ENCODE data around the gene BOC. TPM values are rescaled to one million over a fixed set of nuclear protein-coding genes. Genes with fewer than 3 reads are reported as not detected.

Gene BOC
- total and polyA plus RNA-seq, 2 of the 4 experiments (the other 2 are of a cell fraction): 6.8 to 15.2 TPM

- dilution Hi-C loops (cut with HindIII; ENCODE audit: low sequenced_read_pairs, unreplicated experiment): no loop called here
- no peak overlapping the region for H3K4me3 ChIP-seq (ENCODE audit: insufficient read depth, low read depth, low read length)
- H4K20me1 ChIP-seq (ENCODE audit: insufficient read depth, low read length): no peaks in the 10 kb centered on the region
- POLR2A ChIA-PET (ENCODE audit: unreplicated experiment): no interaction called here
- H3K4ac ChIP-seq (ENCODE audit: low read depth, low read length): no peak overlapping the region
- H3K27ac ChIP-seq (ENCODE audit: insufficient read depth, low read length): no peak overlapping the region
- no peaks in the 10 kb centered on the region for H3K27me3 ChIP-seq (ENCODE audit: control insufficient read depth, insufficient read depth, low read length)
- no peak for DNase-seq
- no peak overlapping the region for H3K18ac ChIP-seq (ENCODE audit: low read depth, low read length)
- no peak overlapping the region for H3K4me2 ChIP-seq (ENCODE audit: low read depth, low read length)
- no peaks in the 10 kb centered on the region; the same call in 1 of the 2 replicates for H3K36me3 ChIP-seq (ENCODE audit: control insufficient read depth, insufficient read depth, low read length)
- no peak overlapping the region for H2BK20ac ChIP-seq (ENCODE audit: low read depth, low read length)
- H3K9ac ChIP-seq (ENCODE audit: low read depth, low read length): no peak overlapping the region
- no peak overlapping the region for H2BK15ac ChIP-seq (ENCODE audit: low read depth, low read length)
- no peak overlapping the region for H2AFZ ChIP-seq (replicated peaks; ENCODE audit: low read length, poor library complexity)
- no peak overlapping the region for H3K23ac ChIP-seq (ENCODE audit: low read depth, low read length)
- in situ Hi-C loops (cut with MboI; ENCODE audit: low sequenced_read_pairs): no loop called here
- WGBS, 2 experiments (ENCODE audit: extremely low coverage in 2 of 2, insufficient read length in 1 of 2): no CpG with 5 or more reads among the region's 2 CpGs
- no peak overlapping the region for H2BK120ac ChIP-seq (ENCODE audit: low read depth, low read length)
- H3K56ac ChIP-seq (ENCODE audit: extremely low read depth, insufficient read depth, low read length): no peak overlapping the region
- no TSS peak for BruUV-seq (replicated peaks)
- no peak overlapping the region for H4K91ac ChIP-seq (ENCODE audit: insufficient read depth, low read depth, low read length)
- TF ChIP-seq CEBPB (IDR thresholded peaks at IDR 0.05; ENCODE audit: low read depth, low read length) (no peak), BHLHE40 (IDR thresholded peaks at IDR 0.05; ENCODE audit: low read depth, low read length) (no peak), NFE2L2 (IDR thresholded peaks at IDR 0.05; ENCODE audit: low read depth, low read length) (no peak), POLR2A (IDR thresholded peaks at IDR 0.05; ENCODE audit: low read depth, low read length) (no peak), MAFK (IDR thresholded peaks at IDR 0.05; ENCODE audit: low read depth, low read length) (no peak), CHD1 (IDR thresholded peaks at IDR 0.05; ENCODE audit: low read depth, low read length) (no peak)
- TF ChIP-seq, protein P1, sequence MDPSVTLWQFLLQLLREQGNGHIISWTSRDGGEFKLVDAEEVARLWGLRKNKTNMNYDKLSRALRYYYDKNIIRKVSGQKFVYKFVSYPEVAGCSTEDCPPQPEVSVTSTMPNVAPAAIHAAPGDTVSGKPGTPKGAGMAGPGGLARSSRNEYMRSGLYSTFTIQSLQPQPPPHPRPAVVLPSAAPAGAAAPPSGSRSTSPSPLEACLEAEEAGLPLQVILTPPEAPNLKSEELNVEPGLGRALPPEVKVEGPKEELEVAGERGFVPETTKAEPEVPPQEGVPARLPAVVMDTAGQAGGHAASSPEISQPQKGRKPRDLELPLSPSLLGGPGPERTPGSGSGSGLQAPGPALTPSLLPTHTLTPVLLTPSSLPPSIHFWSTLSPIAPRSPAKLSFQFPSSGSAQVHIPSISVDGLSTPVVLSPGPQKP (IDR thresholded peaks at IDR 0.05; ENCODE audit: borderline replicate concordance, low read depth, low read length): no peak
- TF ChIP-seq, protein P2, sequence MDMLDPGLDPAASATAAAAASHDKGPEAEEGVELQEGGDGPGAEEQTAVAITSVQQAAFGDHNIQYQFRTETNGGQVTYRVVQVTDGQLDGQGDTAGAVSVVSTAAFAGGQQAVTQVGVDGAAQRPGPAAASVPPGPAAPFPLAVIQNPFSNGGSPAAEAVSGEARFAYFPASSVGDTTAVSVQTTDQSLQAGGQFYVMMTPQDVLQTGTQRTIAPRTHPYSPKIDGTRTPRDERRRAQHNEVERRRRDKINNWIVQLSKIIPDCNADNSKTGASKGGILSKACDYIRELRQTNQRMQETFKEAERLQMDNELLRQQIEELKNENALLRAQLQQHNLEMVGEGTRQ (IDR thresholded peaks at IDR 0.05; ENCODE audit: low read depth, low read length): no peak
- no peak overlapping the region for H2BK5ac ChIP-seq (ENCODE audit: low read depth, low read length, poor library complexity, severe bottlenecking)
- H3K9me1 ChIP-seq (ENCODE audit: insufficient read depth, low read length): no peaks in the 10 kb centered on the region
- H4K8ac ChIP-seq (ENCODE audit: low read depth in 2 of 2, low read length in 2 of 2): no peak overlapping the region
- no peak overlapping the region for H2AK9ac ChIP-seq (replicated peaks; ENCODE audit: low read depth, low read length, poor library complexity)
- H3K14ac ChIP-seq (replicated peaks; ENCODE audit: low read depth, low read length): no peak overlapping the region
- no peaks in the 10 kb centered on the region for H3K9me3 ChIP-seq (ENCODE audit: control insufficient read depth, insufficient read depth, low read length)
- ATAC-seq (ENCODE audit: low read depth): no peak
- CTCF ChIA-PET: interaction anchor here (1.2 kb wide), 1 partner anchor 9 kb away, joined by 4 read pairs; no protein-coding TSS in a partner anchor
- intact Hi-C loops (cut with micrococcal nuclease): loop anchor here (5.0 to 10.0 kb wide), 2 partner anchors 87 to 224 kb away; no protein-coding TSS in a partner anchor
- no peaks in the 10 kb centered on the region for H3K79me1 ChIP-seq (ENCODE audit: low read depth in 1 of 2, low read length in 2 of 2)
- no peak overlapping the region for H2AK5ac ChIP-seq (ENCODE audit: low read depth, low read length)
- no peak overlapping the region for H4K5ac ChIP-seq (ENCODE audit: low read depth, low read length)
- no peaks in the 10 kb centered on the region for H3K4me1 ChIP-seq (ENCODE audit: control insufficient read depth, insufficient read depth, low read length)
These were observed 119.4 kb downstream of the BOC start for GRCh38 chr3:113330742-113331141.
